Measurements from ENCODE around the gene SYT6.

- TF ChIP-seq MYC (IDR thresholded peaks at IDR 0.05; ENCODE audit: insufficient read depth, insufficient read length, insufficient replicate concordance, low read length, severe bottlenecking): no peak
- no peak for TF ChIP-seq CHD2 (IDR thresholded peaks at IDR 0.05; ENCODE audit: borderline replicate concordance, low read depth, low read length)
These were observed 3.6 kb upstream of the SYT6 start for GRCh38 chr1:114157275-114157660.

All from GM12878 (cell line).